ENCODE measurements around the gene FER.

Gene FER

DNA sequence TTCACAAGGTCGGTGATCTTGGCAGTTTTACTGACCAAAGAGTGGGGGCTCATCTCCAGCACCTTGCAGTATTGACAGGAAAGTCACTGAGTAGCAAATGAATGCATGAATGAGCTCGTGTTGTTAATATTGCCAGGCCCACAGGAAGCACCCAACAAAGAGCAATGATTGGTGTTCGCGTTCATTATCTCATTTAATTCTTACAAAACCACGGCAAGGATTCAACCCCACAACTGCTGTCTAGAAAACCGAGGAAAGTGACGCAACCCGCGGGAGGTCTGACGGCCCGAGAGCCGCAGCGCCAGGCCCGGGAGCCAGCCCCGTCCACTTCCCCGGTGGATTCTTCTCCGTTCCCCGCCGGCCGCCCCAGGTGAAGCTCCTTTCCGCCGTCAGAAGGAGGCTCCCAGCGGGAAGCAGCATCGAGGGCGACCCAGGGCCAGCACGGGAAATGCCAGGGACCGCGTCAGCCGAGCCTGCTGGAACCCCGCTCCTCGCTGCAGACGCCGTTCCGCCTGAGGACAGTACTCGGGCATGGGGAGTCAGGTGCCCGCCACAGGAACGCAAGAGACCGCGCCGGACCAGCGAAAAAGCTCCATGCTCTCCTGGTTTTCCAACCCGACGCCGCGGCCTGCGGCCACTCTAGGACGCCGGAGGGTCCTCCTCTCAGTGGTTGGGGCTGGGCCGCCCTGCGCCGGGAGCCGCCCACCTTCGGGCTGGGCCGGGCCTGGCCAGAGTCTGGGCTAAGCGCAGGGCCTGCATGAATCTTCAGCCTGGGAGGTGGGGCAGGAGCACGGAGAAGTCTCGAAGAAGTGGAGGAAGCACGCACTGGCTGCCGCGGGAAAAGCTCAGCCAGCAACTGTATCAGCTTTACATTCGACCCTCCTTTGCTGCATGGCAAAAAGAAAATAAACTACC, 19.8 kb upstream of the FER start:
- Histone ChIP-seq H3K27me3 (ENCODE audit: insufficient read depth, low read length) (no peaks in the 10 kb centered on the region), H3K4me1 (ENCODE audit: control insufficient read depth, insufficient read depth, low read length, unreplicated experiment) (peaks cover 18% of the 10 kb centered on the region), H3K79me2 (ENCODE audit: control insufficient read depth, insufficient read depth, low read length, unreplicated experiment) (no peaks in the 10 kb centered on the region), H3K36me3 (ENCODE audit: insufficient read depth, low read length) (no peaks in the 10 kb centered on the region), H2AFZ (ENCODE audit: low read length, unreplicated experiment) (peak overlapping the region; percentile 58), H3K27ac (ENCODE audit: low read depth, low read length) (peak overlapping the region; percentile 57; the same call in 1 of the 2 replicates), H3K4me3 (ENCODE audit: low read depth, low read length) (peak overlapping the region; percentile 84)

- Histone ChIP-seq H3K79me2 (ENCODE audit: control insufficient read depth, insufficient read depth, low read length, unreplicated experiment) (no peaks in the 10 kb centered on the region), H3K36me3 (ENCODE audit: insufficient read depth, low read length) (no peaks in the 10 kb centered on the region), H3K27me3 (ENCODE audit: insufficient read depth, low read length) (no peaks in the 10 kb centered on the region), H2AFZ (ENCODE audit: low read length, unreplicated experiment) (peak overlapping the region; percentile 58), H3K4me3 (ENCODE audit: low read depth, low read length) (peak overlapping the region; percentile 84), H3K27ac (ENCODE audit: low read depth, low read length) (peak overlapping the region; percentile 57; the same call in 1 of the 2 replicates), H3K4me1 (ENCODE audit: control insufficient read depth, insufficient read depth, low read length, unreplicated experiment) (peaks cover 18% of the 10 kb centered on the region)
These were observed 19.0 kb upstream of the FER start for GRCh38 chr5:108728566-108729241.

- Histone ChIP-seq H3K4me1 (ENCODE audit: control insufficient read depth, insufficient read depth, low read length, unreplicated experiment) (peaks cover 18% of the 10 kb centered on the region), H3K27ac (ENCODE audit: low read depth, low read length) (no peak overlapping the region), H2AFZ (ENCODE audit: low read length, unreplicated experiment) (peak overlapping the region; percentile 58), H3K79me2 (ENCODE audit: control insufficient read depth, insufficient read depth, low read length, unreplicated experiment) (no peaks in the 10 kb centered on the region), H3K27me3 (ENCODE audit: insufficient read depth, low read length) (no peaks in the 10 kb centered on the region), H3K36me3 (ENCODE audit: insufficient read depth, low read length) (no peaks in the 10 kb centered on the region), H3K4me3 (ENCODE audit: low read depth, low read length) (peak overlapping the region; percentile 84)
These were observed 18.5 kb upstream of the FER start for GRCh38 chr5:108729242-108729615.

GRCh38 chr5:108730617-108731340, 16.9 kb upstream of the FER start:
- no peak overlapping the region for H2AFZ ChIP-seq (ENCODE audit: low read length, unreplicated experiment)

GRCh38 chr5:108735790-108736189, 11.9 kb upstream of the FER start:
- Histone ChIP-seq H3K27ac (ENCODE audit: low read depth, low read length) (no peak overlapping the region), H3K4me1 (ENCODE audit: control insufficient read depth, insufficient read depth, low read length, unreplicated experiment) (peaks cover 3% of the 10 kb centered on the region)

More at GRCh38 chr5:108730617-108731340, 16.9 kb upstream of the FER start:
- Histone ChIP-seq H3K4me1 (ENCODE audit: control insufficient read depth, insufficient read depth, low read length, unreplicated experiment) (peaks cover 18% of the 10 kb centered on the region), H3K4me3 (ENCODE audit: low read depth, low read length) (no peak overlapping the region), H3K27ac (ENCODE audit: low read depth, low read length) (no peak overlapping the region), H3K79me2 (ENCODE audit: control insufficient read depth, insufficient read depth, low read length, unreplicated experiment) (no peaks in the 10 kb centered on the region), H3K36me3 (ENCODE audit: insufficient read depth, low read length) (no peaks in the 10 kb centered on the region), H3K27me3 (ENCODE audit: insufficient read depth, low read length) (no peaks in the 10 kb centered on the region)

GRCh38 chr5:108736855-108737254, 10.8 kb upstream of the FER start:
- no peaks in the 10 kb centered on the region for H3K27me3 ChIP-seq (ENCODE audit: insufficient read depth, low read length)
- no peak overlapping the region for H3K27ac ChIP-seq (ENCODE audit: low read depth, low read length)
- H3K79me2 ChIP-seq (ENCODE audit: control insufficient read depth, insufficient read depth, low read length, unreplicated experiment) = no peaks in the 10 kb centered on the region
- no peaks in the 10 kb centered on the region for H3K4me1 ChIP-seq (ENCODE audit: control insufficient read depth, insufficient read depth, low read length, unreplicated experiment)
- H3K36me3 ChIP-seq (ENCODE audit: insufficient read depth, low read length) = no peaks in the 10 kb centered on the region
- H3K4me3 ChIP-seq (ENCODE audit: low read depth, low read length) = no peak overlapping the region
- H2AFZ ChIP-seq (ENCODE audit: low read length, unreplicated experiment) = no peak overlapping the region

More at GRCh38 chr5:108735790-108736189, 11.9 kb upstream of the FER start:
- Histone ChIP-seq H2AFZ (ENCODE audit: low read length, unreplicated experiment) (no peak overlapping the region), H3K4me3 (ENCODE audit: low read depth, low read length) (no peak overlapping the region), H3K27me3 (ENCODE audit: insufficient read depth, low read length) (no peaks in the 10 kb centered on the region), H3K79me2 (ENCODE audit: control insufficient read depth, insufficient read depth, low read length, unreplicated experiment) (no peaks in the 10 kb centered on the region), H3K36me3 (ENCODE audit: insufficient read depth, low read length) (no peaks in the 10 kb centered on the region)

DNA sequence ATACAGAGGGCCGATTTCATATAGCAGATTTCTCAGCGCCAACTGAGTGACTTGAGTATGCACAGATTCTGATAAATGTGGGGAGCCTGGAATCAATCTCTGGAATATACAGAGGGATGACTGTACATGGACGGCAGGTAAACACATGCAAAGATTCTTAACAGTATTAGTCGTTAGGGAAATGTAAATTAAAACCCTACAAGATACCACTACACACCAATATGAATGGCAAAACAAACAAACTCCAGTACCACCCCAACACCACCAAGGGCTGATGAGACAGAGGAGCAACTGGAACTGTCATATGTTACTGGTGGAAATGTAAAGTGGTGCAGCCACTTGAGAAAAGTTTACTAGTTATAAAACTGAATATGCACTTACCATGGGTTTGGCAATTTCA, 8.3 kb upstream of the FER start:
- no peak overlapping the region for H2AFZ ChIP-seq (ENCODE audit: low read length, unreplicated experiment)
- no peak overlapping the region for H3K4me3 ChIP-seq (ENCODE audit: low read depth, low read length)
- H3K79me2 ChIP-seq (ENCODE audit: control insufficient read depth, insufficient read depth, low read length, unreplicated experiment) = no peaks in the 10 kb centered on the region
- no peaks in the 10 kb centered on the region for H3K36me3 ChIP-seq (ENCODE audit: insufficient read depth, low read length)
- H3K4me1 ChIP-seq (ENCODE audit: control insufficient read depth, insufficient read depth, low read length, unreplicated experiment) = peaks cover 6% of the 10 kb centered on the region
- no peak overlapping the region for H3K27ac ChIP-seq (ENCODE audit: low read depth, low read length)
- H3K27me3 ChIP-seq (ENCODE audit: insufficient read depth, low read length) = no peaks in the 10 kb centered on the region

GRCh38 chr5:108739906-108740305, 7.8 kb upstream of the FER start:
- Histone ChIP-seq H3K36me3 (ENCODE audit: insufficient read depth, low read length) (no peaks in the 10 kb centered on the region), H3K27me3 (ENCODE audit: insufficient read depth, low read length) (no peaks in the 10 kb centered on the region), H3K79me2 (ENCODE audit: control insufficient read depth, insufficient read depth, low read length, unreplicated experiment) (no peaks in the 10 kb centered on the region), H3K4me1 (ENCODE audit: control insufficient read depth, insufficient read depth, low read length, unreplicated experiment) (peaks cover 6% of the 10 kb centered on the region), H3K4me3 (ENCODE audit: low read depth, low read length) (no peak overlapping the region), H3K27ac (ENCODE audit: low read depth, low read length) (no peak overlapping the region), H2AFZ (ENCODE audit: low read length, unreplicated experiment) (no peak overlapping the region)

DNA sequence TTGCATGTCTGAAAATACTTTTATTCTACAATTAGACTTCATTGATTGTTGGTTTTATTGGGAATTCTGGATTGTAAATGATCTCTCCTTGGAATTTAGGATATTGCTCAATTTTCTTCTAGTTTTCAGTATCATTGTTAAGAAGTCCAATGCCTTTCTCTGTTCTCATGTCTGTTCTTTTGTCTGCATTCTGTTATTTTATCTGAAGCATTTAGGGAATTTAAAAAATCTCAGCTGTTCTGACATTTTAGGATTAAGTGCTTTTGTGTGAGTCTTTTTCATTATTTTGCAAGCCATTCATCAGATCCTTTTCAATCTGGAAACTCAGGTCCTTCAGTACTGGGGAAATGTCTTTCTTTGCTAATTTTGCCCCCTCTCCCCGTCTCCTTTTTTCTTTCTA, 4.4 kb upstream of the FER start:
- H2AFZ ChIP-seq (ENCODE audit: low read length, unreplicated experiment) = no peak overlapping the region

GRCh38 chr5:108743846-108744245, 3.9 kb upstream of the FER start:
- no peaks in the 10 kb centered on the region for H3K79me2 ChIP-seq (ENCODE audit: control insufficient read depth, insufficient read depth, low read length, unreplicated experiment)
- peaks cover 6% of the 10 kb centered on the region for H3K4me1 ChIP-seq (ENCODE audit: control insufficient read depth, insufficient read depth, low read length, unreplicated experiment)
- no peak overlapping the region for H3K4me3 ChIP-seq (ENCODE audit: low read depth, low read length)
- H3K27me3 ChIP-seq (ENCODE audit: insufficient read depth, low read length) = no peaks in the 10 kb centered on the region
- no peaks in the 10 kb centered on the region for H3K36me3 ChIP-seq (ENCODE audit: insufficient read depth, low read length)
- H2AFZ ChIP-seq (ENCODE audit: low read length, unreplicated experiment) = no peak overlapping the region
- H3K27ac ChIP-seq (ENCODE audit: low read depth, low read length) = no peak overlapping the region

More for the DNA sequence above, 4.4 kb upstream of the FER start:
- Histone ChIP-seq H3K79me2 (ENCODE audit: control insufficient read depth, insufficient read depth, low read length, unreplicated experiment) (no peaks in the 10 kb centered on the region), H3K36me3 (ENCODE audit: insufficient read depth, low read length) (no peaks in the 10 kb centered on the region), H3K27me3 (ENCODE audit: insufficient read depth, low read length) (no peaks in the 10 kb centered on the region), H3K4me1 (ENCODE audit: control insufficient read depth, insufficient read depth, low read length, unreplicated experiment) (peaks cover 6% of the 10 kb centered on the region), H3K4me3 (ENCODE audit: low read depth, low read length) (no peak overlapping the region), H3K27ac (ENCODE audit: low read depth, low read length) (no peak overlapping the region)

Measured in ACC112 (cell line).